ENCODE measurements around the gene CDKN2B. TPM values are rescaled to one million over a fixed set of nuclear protein-coding genes. Genes with fewer than 3 reads are reported as not detected.

The CDKN2B gene, protein sequence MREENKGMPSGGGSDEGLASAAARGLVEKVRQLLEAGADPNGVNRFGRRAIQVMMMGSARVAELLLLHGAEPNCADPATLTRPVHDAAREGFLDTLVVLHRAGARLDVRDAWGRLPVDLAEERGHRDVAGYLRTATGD
- not detected in 5 replicates for total RNA-seq (2022; extraction: Qiagen RNA extraction; ENCODE audit: low read depth)

DNA sequence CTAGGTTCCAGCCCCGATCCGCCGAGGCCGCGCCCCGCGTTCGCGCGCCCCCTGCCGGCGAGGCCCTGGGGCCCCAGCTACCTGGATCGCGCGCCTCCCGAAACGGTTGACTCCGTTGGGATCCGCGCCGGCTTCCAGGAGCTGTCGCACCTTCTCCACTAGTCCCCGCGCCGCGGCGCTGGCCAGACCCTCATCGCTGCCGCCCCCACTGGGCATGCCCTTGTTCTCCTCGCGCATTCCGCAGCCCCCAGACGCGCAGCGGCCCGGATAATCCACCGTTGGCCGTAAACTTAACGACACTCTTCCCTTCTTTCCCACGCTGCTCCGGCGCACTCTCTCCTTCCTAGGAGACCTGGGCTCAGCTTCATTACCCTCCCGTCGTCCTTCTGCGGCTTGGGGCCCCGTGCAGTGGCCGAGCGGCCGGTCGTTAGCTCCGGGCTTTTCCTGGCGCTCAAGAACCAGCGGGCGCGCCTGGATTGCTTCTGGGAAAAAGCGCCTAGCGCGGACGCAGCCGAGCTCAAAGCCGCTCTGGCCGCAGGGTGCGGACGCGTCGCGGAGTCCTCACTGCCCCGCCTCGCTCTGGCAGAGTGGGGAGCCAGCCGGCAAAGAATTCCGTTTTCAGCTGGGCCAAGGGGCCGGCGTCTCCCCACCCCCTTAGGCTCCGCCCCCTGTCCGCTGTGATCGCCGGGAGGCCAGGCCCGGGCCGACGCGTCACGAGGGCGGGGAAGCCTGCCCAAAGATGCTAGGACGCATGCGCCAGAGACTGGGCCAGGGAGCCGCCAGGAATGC lies at the start of gene CDKN2B:
TSS of gene CDKN2B (minus strand) at position 589 of the 789 bp plus-strand sequence. CDS start at position 237, 352 bp downstream.

DNA sequence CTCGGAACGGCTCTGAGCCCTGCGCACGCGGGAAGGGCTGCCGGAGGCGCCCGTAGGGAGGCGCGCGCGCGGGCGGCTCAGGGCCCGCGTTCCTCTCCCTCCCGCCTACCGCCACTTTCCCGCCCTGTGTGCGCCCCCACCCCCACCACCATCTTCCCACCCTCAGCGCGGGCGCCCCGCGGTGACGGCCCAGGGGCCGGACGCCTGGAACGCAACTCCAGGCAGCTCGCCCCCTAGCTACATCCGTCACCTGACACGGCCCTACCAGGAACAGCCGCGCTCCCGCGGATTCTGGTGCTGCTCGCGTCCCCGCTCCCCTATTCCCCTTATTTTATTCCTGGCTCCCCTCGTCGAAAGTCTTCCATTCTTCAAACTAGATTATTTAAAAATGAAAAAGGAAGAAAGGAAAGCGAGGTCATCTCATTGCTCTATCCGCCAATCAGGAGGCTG lies 14.5 kb downstream of the CDKN2B start, which contains the start of gene CDKN2B-AS1:
TSS of gene CDKN2B-AS1 (plus strand) at position 236 of the 450 bp plus-strand sequence.

DNA sequence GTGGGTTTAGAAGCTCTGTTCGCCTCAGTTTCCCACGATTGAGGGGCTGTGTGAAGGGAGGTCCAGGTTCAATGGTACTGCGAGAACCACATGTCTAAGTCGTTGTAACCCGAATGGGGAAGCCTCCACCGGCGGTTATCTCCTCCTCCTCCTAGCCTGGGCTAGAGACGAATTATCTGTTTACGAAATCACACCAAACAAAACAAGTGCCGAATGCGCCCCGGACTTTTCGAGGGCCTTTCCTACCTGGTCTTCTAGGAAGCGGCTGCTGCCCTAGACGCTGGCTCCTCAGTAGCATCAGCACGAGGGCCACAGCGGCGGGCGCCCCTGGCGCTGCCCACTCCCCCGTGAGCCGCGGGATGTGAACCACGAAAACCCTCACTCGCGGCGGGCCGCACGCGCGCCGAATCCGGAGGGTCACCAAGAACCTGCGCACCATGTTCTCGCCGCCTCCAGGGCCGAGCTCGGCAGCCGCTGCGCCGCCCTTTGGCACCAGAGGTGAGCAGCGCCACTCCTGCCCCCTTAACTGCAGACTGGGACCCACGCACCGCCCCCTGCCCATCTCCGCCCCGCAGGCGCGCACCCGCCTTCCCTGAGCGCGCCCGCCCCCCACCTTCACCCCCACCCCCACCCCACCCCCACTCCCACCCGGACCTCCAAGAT lies 15.1 kb downstream of the CDKN2B start, which contains the start of gene CDKN2A:
TSS of gene CDKN2A (minus strand) at position 500 of the 663 bp plus-strand sequence.

Other genes with a start within 250 kb of the CDKN2B start
- 2.7 to 33.3 TPM (median 5.1 TPM) in 5 replicates for gene MTAP, start 206.7 kb downstream of the CDKN2B start, total RNA-seq (2022; extraction: Qiagen RNA extraction; ENCODE audit: low read depth)
- 0.23 to 0.38 TPM in 2 of 5 replicates, not detected in the others for gene CDKN2A, start 14.9 kb downstream of the CDKN2B start, total RNA-seq (2022; extraction: Qiagen RNA extraction; ENCODE audit: low read depth)
- gene CDKN2B-AS1, start 14.5 kb downstream of the CDKN2B start, total RNA-seq (2022; extraction: Qiagen RNA extraction; ENCODE audit: low read depth) = not detected in 5 replicates

Measured in A549 treated with ZK216348 at 1 μM for 4 hours (cell line).